Measurements from ENCODE around the gene CCDC154.

The CCDC154 gene

GRCh38 chr16:1392826-1393225 is 51.5 kb downstream of the CCDC154 start:
- H3K36me3 ChIP-seq (ENCODE audit: control insufficient read depth in 1 of 2, insufficient read depth in 2 of 2, low read length in 2 of 2): peaks cover 0 to 74% of the 10 kb centered on the region in 2 donors
- no peak overlapping the region for H3K27ac ChIP-seq (ENCODE audit: low read length)
- H3K9me3 ChIP-seq (ENCODE audit: control insufficient read depth in 1 of 2, low read length in 2 of 2): no peaks in the 10 kb centered on the region
- H3K4me1 ChIP-seq (ENCODE audit: control insufficient read depth in 1 of 2, insufficient read depth in 2 of 2, low read length in 2 of 2): no peaks in the 10 kb centered on the region
- H3K27me3 ChIP-seq (ENCODE audit: low read depth, low read length): no peaks in the 10 kb centered on the region
- H3K4me3 ChIP-seq (ENCODE audit: low read depth in 1 of 2, low read length in 2 of 2): no peak overlapping the region

GRCh38 chr16:1390239-1390779 is 54.0 kb downstream of the CCDC154 start:
- H3K4me1 ChIP-seq (ENCODE audit: control insufficient read depth in 1 of 2, insufficient read depth in 2 of 2, low read length in 2 of 2): no peaks in the 10 kb centered on the region
- H3K27ac ChIP-seq (ENCODE audit: low read length): no peak overlapping the region
- no peaks in the 10 kb centered on the region for H3K27me3 ChIP-seq (ENCODE audit: low read depth, low read length)
- H3K36me3 ChIP-seq (ENCODE audit: control insufficient read depth in 1 of 2, insufficient read depth in 2 of 2, low read length in 2 of 2): peaks cover 0 to 76% of the 10 kb centered on the region in 2 donors
- H3K9me3 ChIP-seq (ENCODE audit: control insufficient read depth in 1 of 2, low read length in 2 of 2): no peaks in the 10 kb centered on the region
- no peak overlapping the region for H3K4me3 ChIP-seq (ENCODE audit: low read depth in 1 of 2, low read length in 2 of 2)

GRCh38 chr16:1389762-1390161 is 54.6 kb downstream of the CCDC154 start:
- Histone ChIP-seq H3K27me3 (ENCODE audit: low read depth, low read length) (no peaks in the 10 kb centered on the region), H3K27ac (ENCODE audit: low read length) (no peak overlapping the region), H3K4me3 (ENCODE audit: low read depth in 1 of 2, low read length in 2 of 2) (no peak overlapping the region), H3K4me1 (ENCODE audit: control insufficient read depth in 1 of 2, insufficient read depth in 2 of 2, low read length in 2 of 2) (no peaks in the 10 kb centered on the region), H3K9me3 (ENCODE audit: control insufficient read depth in 1 of 2, low read length in 2 of 2) (no peaks in the 10 kb centered on the region), H3K36me3 (ENCODE audit: control insufficient read depth in 1 of 2, insufficient read depth in 2 of 2, low read length in 2 of 2) (peaks cover 3 to 81% of the 10 kb centered on the region in 2 donors)

GRCh38 chr16:1387331-1387730 is 57.0 kb downstream of the CCDC154 start:
- Histone ChIP-seq H3K4me3 (ENCODE audit: low read depth in 1 of 2, low read length in 2 of 2) (no peak overlapping the region), H3K36me3 (ENCODE audit: control insufficient read depth in 1 of 2, insufficient read depth in 2 of 2, low read length in 2 of 2) (peaks cover 3 to 65% of the 10 kb centered on the region in 2 donors), H3K9me3 (ENCODE audit: control insufficient read depth in 1 of 2, low read length in 2 of 2) (no peaks in the 10 kb centered on the region), H3K27me3 (ENCODE audit: low read depth, low read length) (no peaks in the 10 kb centered on the region), H3K27ac (ENCODE audit: low read length) (no peak overlapping the region), H3K4me1 (ENCODE audit: control insufficient read depth in 1 of 2, insufficient read depth in 2 of 2, low read length in 2 of 2) (no peaks in the 10 kb centered on the region)

GRCh38 chr16:1385232-1385631 is 59.1 kb downstream of the CCDC154 start:
- no peak overlapping the region for H3K27ac ChIP-seq (ENCODE audit: low read length)
- H3K27me3 ChIP-seq (ENCODE audit: low read depth, low read length): no peaks in the 10 kb centered on the region
- no peak overlapping the region for H3K4me3 ChIP-seq (ENCODE audit: low read depth in 1 of 2, low read length in 2 of 2)
- H3K4me1 ChIP-seq (ENCODE audit: control insufficient read depth in 1 of 2, insufficient read depth in 2 of 2, low read length in 2 of 2): no peaks in the 10 kb centered on the region
- peaks cover 3 to 48% of the 10 kb centered on the region in 2 donors for H3K36me3 ChIP-seq (ENCODE audit: control insufficient read depth in 1 of 2, insufficient read depth in 2 of 2, low read length in 2 of 2)
- H3K9me3 ChIP-seq (ENCODE audit: control insufficient read depth in 1 of 2, low read length in 2 of 2): no peaks in the 10 kb centered on the region
